Measurements from ENCODE around the gene PFKFB3.
"Not testable (repeated sequence)": the region's sequence is repeated elsewhere in the genome, so short reads cannot be mapped to it uniquely, and the experiment has no call there.

PFKFB3 gene

DNA sequence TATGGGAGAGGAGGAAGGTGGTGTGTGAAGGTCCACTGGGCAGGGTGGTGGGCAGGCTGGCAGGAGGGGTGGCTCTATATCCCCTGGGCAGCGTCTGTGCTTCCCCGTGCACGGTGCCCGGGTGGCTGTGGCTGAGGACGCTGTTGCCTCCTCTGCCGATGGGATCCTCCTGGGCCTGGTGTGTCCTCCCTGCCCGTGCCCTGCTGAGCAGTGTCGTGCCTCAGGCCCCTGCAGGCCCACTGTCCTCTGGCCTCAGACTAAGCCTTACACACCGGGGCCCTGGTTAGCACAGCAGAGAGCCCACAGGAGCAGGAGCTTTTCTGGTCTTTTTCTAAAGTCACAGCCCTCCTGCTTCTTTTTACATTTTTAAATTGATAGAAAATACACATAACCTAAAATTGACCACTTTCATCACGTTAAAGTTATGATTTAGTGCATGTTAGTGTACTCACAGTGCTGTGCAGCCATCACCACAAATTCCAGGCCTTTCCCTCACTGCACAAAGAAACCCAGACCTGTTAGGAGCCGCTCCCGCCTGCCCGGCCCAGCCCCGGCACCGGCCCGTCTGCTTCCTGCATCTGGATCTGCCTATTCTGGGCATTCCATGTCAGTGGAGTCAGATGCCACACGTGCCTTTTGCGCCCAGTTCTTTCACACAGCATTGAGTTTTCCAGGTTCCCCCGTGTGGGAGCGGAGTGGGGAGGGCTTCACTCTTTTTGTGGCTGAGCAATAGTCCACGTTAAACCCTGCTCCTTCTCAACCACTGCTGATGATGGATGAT lies 19.4 kb downstream of the PFKFB3 start:
- DNase-seq, result no peak

DNA sequence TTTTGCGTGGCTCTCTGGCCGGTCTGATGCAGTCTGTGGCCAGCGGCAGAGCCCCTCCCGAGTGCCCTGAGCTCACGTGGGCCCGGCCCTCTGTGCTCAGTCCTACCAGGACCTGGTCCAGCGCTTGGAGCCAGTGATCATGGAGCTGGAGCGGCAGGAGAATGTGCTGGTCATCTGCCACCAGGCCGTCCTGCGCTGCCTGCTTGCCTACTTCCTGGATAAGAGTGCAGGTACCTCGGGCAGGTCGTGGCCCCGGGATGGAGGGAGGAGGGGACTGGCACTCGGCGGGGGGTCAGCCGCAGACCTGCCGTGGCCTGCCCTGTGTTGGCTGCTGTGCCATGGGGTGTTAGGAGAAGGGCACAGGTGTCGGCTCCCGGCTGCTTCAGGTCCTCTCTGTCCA lies 20.0 kb downstream of the PFKFB3 start:
- no peak for DNase-seq

DNA sequence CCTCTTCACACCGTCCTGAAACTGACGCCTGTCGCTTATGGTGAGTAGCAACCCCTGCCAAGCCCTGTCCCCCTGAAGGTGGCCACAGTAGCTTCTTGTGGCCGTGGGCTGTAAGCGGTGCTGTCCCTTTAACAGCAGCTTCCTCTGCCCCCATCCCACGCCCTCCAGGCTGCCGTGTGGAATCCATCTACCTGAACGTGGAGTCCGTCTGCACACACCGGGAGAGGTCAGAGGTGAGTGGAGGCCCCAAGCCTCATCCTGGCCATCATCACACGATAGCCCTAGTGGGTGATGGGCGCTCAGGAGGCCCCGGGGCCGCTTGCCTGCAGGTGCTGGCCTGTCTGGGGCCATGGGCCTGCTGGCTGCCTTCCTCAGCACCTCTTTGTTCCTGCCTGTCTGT lies 21.2 kb downstream of the PFKFB3 start:
- no peak for DNase-seq

DNA sequence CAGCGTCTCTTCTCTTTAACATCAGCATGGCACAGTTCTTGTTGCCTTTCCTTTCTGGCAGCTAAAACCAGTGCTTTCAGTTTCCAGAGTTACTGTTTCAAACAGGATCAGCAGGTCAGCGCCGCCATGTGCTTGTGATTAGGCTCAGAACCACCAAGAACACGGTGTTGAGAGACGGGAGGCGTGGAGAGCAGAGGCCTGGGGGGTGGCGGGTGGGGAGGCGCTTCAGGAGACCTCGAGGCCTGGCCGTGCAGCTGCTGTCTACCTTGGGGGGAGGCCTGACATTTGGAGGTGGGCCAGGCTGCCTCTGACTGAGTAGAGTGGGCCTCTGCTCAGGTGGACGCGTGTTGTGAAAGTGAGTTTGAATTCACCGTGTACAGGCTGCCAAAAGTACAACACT lies 22.0 kb downstream of the PFKFB3 start:
- DNase-seq, result no peak

DNA sequence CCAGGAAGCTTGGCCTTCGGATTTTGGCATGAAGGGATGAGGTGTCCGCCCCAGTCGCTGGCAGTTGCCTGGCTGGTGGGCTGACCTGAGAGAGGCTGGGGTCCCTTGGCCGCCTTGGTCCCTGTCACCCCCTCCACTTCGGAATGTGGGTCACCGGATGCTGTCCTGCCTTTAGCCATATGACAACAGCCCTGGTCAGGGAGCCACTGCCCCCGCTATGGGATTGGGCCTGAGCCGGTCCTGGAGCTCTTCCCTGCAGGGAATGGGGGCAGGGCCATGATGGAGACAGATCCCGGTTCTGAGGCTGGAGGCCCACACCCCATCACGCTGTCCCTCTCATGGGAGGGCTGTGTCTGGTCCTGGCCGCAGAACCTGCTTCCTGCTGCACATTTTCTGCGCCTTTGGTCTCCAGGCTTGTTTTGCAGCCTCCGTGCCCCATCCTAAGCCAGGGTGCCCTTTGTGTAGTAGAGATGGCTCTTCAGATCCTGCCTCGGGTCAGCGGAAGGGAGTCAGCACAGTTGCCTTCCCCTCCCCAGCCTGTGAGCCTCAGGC lies 22.6 kb downstream of the PFKFB3 start:
- no peak for DNase-seq

DNA sequence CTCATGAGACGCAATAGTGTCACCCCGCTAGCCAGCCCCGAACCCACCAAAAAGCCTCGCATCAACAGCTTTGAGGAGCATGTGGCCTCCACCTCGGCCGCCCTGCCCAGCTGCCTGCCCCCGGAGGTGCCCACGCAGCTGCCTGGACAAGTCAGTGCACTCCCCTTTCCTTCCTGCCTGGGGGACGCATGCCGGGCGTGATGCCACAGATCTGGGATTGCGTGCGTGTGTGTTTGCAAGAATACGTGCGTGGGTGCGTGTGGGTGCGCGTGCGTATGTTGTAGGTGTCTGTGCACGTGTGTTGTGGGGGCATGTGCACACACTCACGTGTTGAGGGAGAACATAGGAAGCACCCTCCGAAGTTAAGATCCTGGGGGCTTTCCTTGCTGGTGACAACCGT lies 23.5 kb downstream of the PFKFB3 start:
- no peak for DNase-seq

DNA sequence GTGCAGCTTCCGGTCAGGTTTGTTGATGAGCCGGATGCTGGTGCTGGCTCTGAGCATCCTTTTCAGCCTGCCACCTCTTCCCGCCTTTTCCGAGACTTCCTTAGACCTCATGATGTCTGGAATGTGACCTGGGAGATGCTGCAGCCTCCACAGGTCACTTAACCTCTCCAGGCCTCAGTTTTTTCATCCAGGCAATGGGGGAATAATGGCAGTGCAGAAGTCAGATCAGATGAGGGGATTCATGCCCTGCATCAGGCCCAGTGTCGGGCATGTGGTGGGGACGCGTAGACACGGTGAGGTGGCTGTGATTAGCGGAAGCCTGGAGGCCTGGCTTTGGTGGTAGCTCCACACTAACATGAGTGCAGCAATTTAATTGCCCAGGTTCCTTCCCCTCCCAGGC lies 24.6 kb downstream of the PFKFB3 start:
- no peak for DNase-seq

DNA sequence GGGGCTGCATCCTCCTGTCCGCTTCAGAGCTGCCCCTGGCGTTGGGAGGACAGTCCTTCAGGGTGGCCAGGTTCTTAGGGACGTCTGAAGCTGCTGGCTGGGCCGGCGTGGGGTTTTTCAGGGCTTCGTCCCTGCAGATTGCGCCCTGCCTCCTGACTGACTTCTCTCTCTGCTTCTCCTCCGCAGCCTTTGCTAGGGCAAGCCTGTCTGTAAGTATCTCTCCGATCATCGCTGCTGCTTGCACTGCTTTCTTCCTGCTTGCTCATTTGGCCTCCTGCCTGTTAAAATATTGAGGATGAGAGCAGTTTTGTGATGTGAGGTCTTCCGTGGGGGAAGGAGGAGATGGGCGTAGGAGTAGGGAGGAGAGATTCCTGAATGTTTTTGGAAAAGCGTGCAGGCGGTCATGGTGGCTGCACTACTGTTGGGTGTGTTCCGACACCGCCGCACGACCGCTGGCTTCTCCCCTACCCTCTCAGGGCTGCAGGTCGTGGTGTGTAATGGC lies 25.3 kb downstream of the PFKFB3 start:
- DNase-seq, result no peak

- no peak for DNase-seq
Measured at GRCh38 chr10:6228647-6229046, 25.9 kb downstream of the PFKFB3 start.

DNA sequence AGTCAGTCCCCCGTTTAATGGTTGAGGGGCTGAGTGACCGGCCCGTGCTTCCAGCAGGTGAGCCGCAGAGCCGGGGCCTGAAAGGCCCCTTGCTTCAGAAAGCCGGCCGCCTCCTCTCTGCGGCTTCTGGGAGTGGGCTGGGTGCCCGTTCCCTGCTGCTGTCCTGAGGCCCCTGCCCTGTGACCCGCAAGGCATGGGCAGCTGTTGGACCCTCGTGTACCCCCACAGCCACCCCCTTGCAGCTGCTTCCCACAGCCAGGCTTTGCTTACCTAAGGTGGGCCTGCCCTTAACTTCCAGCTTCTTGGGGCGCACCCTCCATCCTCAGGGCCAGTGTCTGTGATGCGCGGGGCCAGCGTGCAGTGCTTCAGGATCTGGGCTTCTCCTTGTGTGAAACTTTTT lies 26.6 kb downstream of the PFKFB3 start:
- DNase-seq, result no peak

GRCh38 chr10:6229746-6230145 lies 27.0 kb downstream of the PFKFB3 start:
- no peak for DNase-seq

- DNase-seq, result no peak
Measured at GRCh38 chr10:6230315-6230714, 27.6 kb downstream of the PFKFB3 start.

- DNase-seq, result no peak
Measured at GRCh38 chr10:6231146-6231545, 28.4 kb downstream of the PFKFB3 start.

DNA sequence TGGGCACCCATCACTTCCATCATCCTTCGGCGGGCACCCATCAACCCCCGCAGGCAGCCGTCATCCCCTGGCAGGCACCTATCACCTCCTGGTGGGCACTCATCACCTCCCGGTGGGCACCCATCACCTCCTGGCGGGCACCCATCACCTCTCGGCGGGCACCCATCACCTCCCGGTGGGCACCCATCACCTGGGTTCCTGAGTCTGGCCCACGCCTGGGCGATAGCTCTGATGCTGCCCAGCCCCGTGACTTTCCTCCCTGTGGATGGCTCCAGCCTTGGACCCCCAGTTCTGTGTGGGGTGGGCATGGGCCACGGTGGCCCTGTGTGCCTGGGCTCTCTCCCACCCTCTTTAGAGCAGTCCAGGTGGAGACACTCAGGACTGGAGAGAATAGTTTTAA lies 29.0 kb downstream of the PFKFB3 start:
- no peak for DNase-seq

- DNase-seq, result no peak
Measured at GRCh38 chr10:6232225-6232807, 29.6 kb downstream of the PFKFB3 start.

- no peak for DNase-seq
Measured at GRCh38 chr10:6232846-6233724, 30.4 kb downstream of the PFKFB3 start.

DNA sequence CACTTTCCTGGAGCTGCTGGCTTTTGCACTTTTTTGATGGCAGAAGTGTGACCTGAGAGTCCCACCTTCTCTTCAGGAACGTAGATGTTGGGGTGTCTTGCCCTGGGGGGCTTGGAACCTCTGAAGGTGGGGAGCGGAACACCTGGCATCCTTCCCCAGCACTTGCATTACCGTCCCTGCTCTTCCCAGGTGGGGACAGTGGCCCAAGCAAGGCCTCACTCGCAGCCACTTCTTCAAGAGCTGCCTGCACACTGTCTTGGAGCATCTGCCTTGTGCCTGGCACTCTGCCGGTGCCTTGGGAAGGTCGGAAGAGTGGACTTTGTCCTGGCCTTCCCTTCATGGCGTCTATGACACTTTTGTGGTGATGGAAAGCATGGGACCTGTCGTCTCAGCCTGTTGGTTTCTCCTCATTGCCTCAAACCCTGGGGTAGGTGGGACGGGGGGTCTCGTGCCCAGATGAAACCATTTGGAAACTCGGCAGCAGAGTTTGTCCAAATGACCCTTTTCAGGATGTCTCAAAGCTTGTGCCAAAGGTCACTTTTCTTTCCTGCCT lies 31.1 kb downstream of the PFKFB3 start:
- no peak for DNase-seq

DNA sequence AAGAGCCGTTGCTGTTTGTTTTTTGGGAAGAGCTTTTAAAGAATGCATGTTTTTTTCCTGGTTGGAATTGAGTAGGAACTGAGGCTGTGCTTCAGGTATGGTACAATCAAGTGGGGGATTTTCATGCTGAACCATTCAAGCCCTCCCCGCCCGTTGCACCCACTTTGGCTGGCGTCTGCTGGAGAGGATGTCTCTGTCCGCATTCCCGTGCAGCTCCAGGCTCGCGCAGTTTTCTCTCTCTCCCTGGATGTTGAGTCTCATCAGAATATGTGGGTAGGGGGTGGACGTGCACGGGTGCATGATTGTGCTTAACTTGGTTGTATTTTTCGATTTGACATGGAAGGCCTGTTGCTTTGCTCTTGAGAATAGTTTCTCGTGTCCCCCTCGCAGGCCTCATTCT lies 31.6 kb downstream of the PFKFB3 start:
- no peak for DNase-seq

- no peak for DNase-seq
Measured at GRCh38 chr10:6236349-6237198, 33.8 kb downstream of the PFKFB3 start.

DNA sequence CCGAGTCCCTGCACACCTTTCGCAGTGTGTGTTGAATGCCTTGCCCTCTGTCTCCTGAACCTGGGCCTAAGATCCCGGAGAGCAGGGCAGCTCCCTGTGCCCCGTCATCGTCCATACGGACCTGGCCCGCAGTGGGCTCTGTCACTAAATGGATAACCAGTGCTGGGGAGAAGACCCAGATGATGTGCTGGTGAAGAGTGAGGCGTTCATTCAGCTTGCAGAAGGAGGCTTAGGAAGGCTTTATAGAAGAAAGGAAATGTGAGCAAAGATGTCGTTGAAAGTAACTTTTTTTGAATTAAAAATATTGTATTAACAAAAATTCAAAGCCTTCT lies 34.4 kb downstream of the PFKFB3 start:
- DNase-seq, result no peak

- not testable (repeated sequence) for DNase-seq
Measured at GRCh38 chr10:6238587-6239212, 36.0 kb downstream of the PFKFB3 start.
